GM15510 (cell line): Measurements from ENCODE around the gene GJB1.

Experiments
- POLR2A ChIP-seq: IDR thresholded peaks from 3 replicates; pipeline ENCODE4 v1.6.1; 2011; ENCODE audit warnings: borderline replicate concordance; ENCODE audit not compliant: insufficient read length; ENCODE audit errors: extremely low read depth

GJB1 gene

DNA sequence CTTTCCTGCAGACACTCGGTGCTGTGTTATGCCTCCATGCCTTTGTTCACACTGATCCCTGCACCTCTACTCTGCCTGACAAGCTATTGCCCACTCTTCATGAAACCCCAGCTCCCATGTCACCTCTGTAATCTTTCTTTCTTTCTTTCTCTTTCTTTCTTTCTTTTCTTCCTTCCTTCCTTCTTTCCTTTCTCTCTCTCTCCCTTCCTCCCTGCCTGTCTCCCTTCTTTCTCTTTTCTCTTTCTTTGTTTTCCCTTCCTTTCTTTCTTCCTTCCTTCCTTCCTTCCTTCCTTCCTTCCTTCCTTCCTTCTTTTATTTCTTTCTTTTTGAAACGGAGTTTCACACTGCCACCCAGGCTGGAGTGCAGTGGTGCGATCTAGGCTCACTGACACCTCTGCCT lies 12.5 kb downstream of the GJB1 start:
- no peak for TF ChIP-seq POLR2A

DNA sequence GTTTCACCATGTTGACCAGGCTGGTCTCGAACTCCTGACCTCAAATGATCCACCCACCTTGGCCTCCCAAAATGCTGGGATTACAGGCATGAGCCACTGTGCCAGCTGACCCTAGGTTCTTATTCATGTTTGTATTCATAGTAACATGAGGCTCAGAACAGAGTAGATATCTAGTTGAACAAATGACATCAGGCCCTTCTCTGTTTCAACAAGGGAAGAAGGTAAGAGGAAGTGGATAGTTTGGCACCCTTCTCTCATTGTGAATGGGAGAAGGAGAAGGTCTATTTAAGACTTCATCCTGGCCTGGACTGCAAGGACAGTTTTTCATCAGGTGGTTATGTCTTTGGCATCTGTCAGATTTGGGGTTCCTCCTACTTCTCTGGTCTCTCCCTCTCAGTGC lies 13.8 kb downstream of the GJB1 start:
- no peak for TF ChIP-seq POLR2A

- TF ChIP-seq POLR2A, result no peak
Observed at GRCh38 chrX:71239781-71240180, 16.8 kb downstream of the GJB1 start.

GRCh38 chrX:71241301-71241700 lies 18.3 kb downstream of the GJB1 start:
- TF ChIP-seq POLR2A, result no peak

DNA sequence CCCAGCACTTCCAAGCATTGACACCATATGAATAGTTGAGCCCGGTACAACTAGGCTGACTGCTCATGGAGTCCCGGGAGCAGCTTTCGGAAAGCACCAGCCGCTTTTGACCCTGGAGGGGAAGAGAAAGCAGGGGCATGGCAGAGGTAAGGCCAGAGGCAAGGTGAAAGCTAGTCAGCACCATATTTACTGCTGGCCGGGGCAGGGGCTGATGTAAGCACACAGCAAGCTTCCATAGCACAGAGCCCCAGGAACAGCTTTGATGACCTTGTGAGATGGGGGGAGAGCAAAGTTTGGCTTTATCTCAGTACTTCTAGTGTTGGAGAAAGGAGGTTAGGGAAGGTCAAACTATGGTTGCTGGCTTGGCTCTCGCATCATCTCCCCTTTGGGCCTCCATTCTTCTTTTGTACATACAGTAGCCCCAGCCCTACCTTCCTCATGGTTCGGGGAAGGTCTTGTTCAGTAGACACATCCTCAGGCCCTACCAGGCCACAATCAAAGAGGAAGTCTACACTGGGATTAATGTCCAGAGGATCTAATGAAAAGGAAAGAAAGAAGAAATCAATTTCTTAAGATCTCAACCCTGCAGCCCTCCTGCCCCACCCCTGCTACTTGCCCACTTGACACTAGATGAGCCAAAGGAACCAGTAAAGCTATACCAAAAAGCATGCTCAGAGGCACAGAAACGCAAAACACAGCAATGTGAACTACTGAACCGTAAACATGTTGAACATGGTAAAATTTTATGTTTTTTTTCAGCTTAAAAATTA lies 21.5 kb downstream of the GJB1 start:
- TF ChIP-seq POLR2A, result no peak

- no peak for TF ChIP-seq POLR2A
Observed at GRCh38 chrX:71245159-71245558, 22.1 kb downstream of the GJB1 start.

- TF ChIP-seq POLR2A, result no peak
Observed at GRCh38 chrX:71250841-71251240, 27.8 kb downstream of the GJB1 start.

- no peak for TF ChIP-seq POLR2A
Observed at GRCh38 chrX:71251466-71251973, 28.5 kb downstream of the GJB1 start.

DNA sequence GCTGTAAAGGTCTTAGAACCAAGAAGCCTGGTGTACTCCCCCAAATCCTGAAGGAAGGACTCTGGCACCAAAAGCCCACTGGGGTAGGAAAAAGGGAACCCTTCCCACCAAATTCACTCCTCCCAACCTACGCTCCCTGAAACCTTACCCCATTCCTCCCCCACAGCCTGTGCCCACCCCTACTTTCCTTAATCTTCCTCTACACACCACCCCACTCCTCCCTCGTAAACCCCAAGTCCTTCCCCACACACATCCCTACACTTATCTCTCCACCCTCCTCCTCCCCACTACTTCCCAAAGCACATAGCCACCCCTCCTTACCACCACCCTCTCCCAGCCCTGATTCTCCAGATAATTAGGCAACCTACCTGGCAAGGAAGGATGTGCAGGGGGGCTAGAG lies 29.2 kb downstream of the GJB1 start:
- TF ChIP-seq POLR2A, result no peak

GRCh38 chrX:71253253-71254091 lies 30.4 kb downstream of the GJB1 start:
- TF ChIP-seq POLR2A, result no peak

- no peak for TF ChIP-seq POLR2A
Observed at GRCh38 chrX:71254092-71254963, 31.3 kb downstream of the GJB1 start, which contains the start of gene ZMYM3. Gene ZMYM3 (minus strand): TSS chrX:71254140. CDS start chrX:71253255, 885 bp downstream.

DNA sequence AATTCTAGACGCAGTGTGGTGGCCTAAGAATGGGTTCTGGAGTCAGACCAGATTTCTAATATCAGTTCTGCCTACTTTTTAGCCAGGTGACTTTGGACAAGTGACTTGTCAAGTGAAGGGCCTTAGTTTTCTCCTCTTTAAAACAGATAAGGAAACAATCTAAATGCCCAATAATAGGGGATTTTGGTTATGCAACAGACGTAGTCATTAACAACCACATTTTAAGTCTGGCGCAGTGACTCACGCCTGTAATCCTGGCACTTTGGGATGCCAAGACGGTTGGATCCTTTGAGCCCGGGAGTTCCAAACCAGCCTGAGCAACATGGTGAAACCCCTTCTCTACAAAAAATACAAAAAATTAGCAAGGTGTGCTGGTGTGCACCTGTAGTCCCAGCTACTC lies 33.0 kb downstream of the GJB1 start:
- TF ChIP-seq POLR2A, result no peak

DNA sequence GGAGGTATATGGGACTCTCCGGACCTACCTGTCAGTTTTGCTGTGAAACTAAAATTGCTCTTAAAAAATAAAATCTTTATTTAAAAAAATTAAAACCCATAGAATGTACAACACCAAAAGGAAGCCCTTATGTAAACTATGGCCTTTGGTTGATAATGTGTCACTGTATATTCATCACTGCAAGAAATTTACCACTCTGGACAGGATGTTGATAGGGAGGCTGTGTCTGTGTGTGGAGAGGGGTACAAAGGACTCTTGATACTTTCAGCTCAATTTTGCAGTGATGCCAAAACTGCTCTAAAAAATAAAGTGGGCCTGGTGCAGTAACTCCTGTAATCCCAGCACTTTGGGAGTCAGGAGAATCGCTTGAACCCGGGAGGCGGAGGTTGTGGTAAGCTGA lies 33.8 kb downstream of the GJB1 start:
- TF ChIP-seq POLR2A, result no peak

- TF ChIP-seq POLR2A, result no peak
Observed at GRCh38 chrX:71269801-71270395, 46.9 kb downstream of the GJB1 start.
